ENCODE results near the gene MBNL1. TPM values are rescaled to one million over a fixed set of nuclear protein-coding genes. Genes with fewer than 3 reads are reported as not detected.

Gene MBNL1
- total RNA-seq, 4 donors from 2014 or later = 258 to 478 (median 320) TPM

DNA sequence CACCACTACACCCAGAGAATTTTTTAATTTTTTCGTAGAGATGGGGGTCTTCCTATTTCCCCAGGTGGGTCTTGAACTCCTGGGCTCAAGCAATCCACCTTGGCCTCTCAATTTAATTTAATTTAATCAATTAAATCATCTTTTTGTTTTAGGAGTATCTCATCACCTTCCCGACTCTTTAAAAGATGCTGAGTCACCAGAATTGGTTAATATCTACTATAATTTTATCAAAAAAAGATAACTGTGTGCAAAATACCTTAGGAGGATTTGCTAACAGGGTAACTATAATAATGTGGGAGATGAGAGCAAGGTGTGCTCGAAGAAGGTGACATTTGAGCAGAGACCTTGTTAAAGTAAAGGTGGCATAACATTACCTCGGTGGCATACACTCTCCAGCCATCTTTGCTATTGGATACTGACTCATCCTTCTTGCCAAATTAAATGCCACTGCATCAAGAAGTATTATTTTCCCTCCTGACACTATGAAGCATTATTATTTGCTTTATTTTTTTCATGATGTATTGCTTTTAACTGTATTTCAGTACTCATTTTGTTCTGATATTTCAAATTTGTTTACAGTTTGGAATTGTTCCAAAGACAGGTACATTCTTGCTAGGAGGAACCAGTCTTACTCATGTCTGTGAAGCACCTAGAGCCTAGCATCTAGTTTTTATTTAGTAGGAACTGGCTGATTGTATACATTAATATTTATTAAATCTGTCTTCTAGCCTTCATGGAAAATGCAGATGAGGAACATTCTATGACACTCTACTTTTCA lies 200.7 kb downstream of the MBNL1 start:
- Histone ChIP-seq H3K9me3 (no peaks in the 10 kb centered on the region), H3K4me1 (peaks cover 10% of the 10 kb centered on the region), H3K4me3 (no peak overlapping the region), H3K36me3 (peaks cover 15% of the 10 kb centered on the region), H3K27me3 (no peaks in the 10 kb centered on the region), H3K27ac (no peak overlapping the region)
- no peak for DNase-seq (ENCODE audit: low spot score in 2 of 2)
- TF ChIP-seq CTCF (IDR thresholded peaks at IDR 0.05) = no peak
- no peak for TF ChIP-seq POLR2A (IDR thresholded peaks at IDR 0.05)
- no peak for TF ChIP-seq POLR2AphosphoS5 (IDR thresholded peaks at IDR 0.05)
- TF ChIP-seq EP300 (IDR thresholded peaks at IDR 0.05) = no peak
- WGBS = 73% methylated on average over 4 of the region's 4 CpGs

- Histone ChIP-seq H3K9me3 (no peaks in the 10 kb centered on the region), H3K36me3 (peaks cover 8% of the 10 kb centered on the region), H3K27ac (no peak overlapping the region), H3K4me3 (no peak overlapping the region), H3K4me1 (peaks cover 10% of the 10 kb centered on the region), H3K27me3 (no peaks in the 10 kb centered on the region)
- no peak for DNase-seq (ENCODE audit: low spot score in 2 of 2)
- 80% methylated on average over 4 of the region's 4 CpGs for WGBS
- TF ChIP-seq CTCF (IDR thresholded peaks at IDR 0.05) (no peak), POLR2AphosphoS5 (IDR thresholded peaks at IDR 0.05) (no peak), EP300 (IDR thresholded peaks at IDR 0.05) (no peak), POLR2A (IDR thresholded peaks at IDR 0.05) (no peak)
These were observed 201.4 kb downstream of the MBNL1 start for GRCh38 chr3:152470095-152470494.

GRCh38 chr3:152470893-152471292 lies 202.2 kb downstream of the MBNL1 start:
- H3K4me1 ChIP-seq = peaks cover 10% of the 10 kb centered on the region
- H3K27me3 ChIP-seq = no peaks in the 10 kb centered on the region
- no peak overlapping the region for H3K27ac ChIP-seq
- peaks cover 3% of the 10 kb centered on the region for H3K36me3 ChIP-seq
- WGBS = 84% methylated on average over 1 of the region's 1 CpG
- no peak for TF ChIP-seq POLR2A (IDR thresholded peaks at IDR 0.05)
- no peak for TF ChIP-seq CTCF (IDR thresholded peaks at IDR 0.05)
- no peak for TF ChIP-seq EP300 (IDR thresholded peaks at IDR 0.05)
- TF ChIP-seq POLR2AphosphoS5 (IDR thresholded peaks at IDR 0.05) = no peak
- DNase-seq (ENCODE audit: low spot score in 2 of 2) = no peak
- H3K9me3 ChIP-seq = no peaks in the 10 kb centered on the region
- H3K4me3 ChIP-seq = no peak overlapping the region

DNA sequence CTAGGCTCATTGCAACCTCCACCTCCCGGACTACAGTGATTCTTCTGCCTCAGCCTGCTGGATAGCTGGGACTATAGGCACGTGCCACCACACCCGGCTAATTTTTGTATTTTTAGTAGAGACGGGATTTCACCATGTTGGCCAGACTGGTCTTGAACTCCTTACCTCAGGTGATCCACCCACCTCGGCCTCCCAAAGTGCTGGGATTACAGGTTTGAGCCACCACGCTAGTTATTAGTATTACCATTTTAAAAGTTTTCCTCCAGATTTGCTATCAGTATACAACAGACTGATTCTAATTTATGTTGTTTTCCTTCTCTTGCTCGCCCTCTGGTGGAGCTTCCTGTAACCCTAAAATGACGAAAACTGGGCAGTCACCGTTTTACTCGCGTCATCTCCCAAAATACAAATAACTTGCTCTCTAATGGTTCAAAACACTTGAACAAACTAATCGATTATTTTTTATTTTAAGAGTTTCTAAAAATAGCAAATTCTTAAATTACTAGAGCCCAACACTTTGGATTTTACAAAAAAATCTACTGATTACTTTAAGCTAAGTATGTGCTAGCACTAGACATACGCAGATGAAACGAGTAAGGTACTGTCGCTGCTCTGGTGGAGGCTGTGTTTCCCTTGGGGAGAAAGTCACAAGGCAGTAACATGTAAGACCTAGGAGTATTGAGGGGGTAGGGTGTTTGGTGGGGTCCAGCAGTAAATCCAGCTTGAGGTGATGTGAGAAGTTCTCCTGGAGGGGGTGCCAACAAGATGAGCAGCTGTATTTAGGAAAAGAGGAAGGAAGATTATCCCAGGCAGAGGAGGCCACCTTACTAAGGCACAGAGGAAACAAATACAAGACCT lies 203.3 kb downstream of the MBNL1 start:
- H3K27ac ChIP-seq = no peak overlapping the region
- H3K36me3 ChIP-seq = no peaks in the 10 kb centered on the region
- no peaks in the 10 kb centered on the region for H3K27me3 ChIP-seq
- no peaks in the 10 kb centered on the region for H3K9me3 ChIP-seq
- peak in 1 of 2 donors; percentile 68 for DNase-seq (ENCODE audit: low spot score in 2 of 2)
- TF ChIP-seq EP300 (IDR thresholded peaks at IDR 0.05) (no peak), POLR2AphosphoS5 (IDR thresholded peaks at IDR 0.05) (no peak), CTCF (IDR thresholded peaks at IDR 0.05) (peak; percentile 51 to 67), POLR2A (IDR thresholded peaks at IDR 0.05) (no peak)
- H3K4me1 ChIP-seq = peaks cover 10% of the 10 kb centered on the region
- WGBS = 33% methylated on average over 15 of the region's 15 CpGs
- H3K4me3 ChIP-seq = peak overlapping the region; percentile 34

DNA sequence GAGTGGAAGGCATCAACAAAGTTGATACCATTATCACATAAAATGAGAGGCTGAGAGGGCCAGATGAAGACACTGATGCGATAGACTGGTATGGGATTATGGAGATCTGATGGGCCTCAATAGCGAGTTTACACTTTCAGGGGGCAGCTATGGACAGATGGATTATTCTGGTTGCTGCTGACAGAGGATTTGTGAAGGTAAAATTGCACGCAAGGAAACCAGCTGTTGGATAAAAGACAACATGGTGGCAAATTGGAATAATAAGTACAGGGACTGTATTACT lies 203.9 kb downstream of the MBNL1 start:
- no peak for TF ChIP-seq EP300 (IDR thresholded peaks at IDR 0.05)
- no peak for TF ChIP-seq POLR2AphosphoS5 (IDR thresholded peaks at IDR 0.05)
- no peak for TF ChIP-seq CTCF (IDR thresholded peaks at IDR 0.05)
- no peak for TF ChIP-seq POLR2A (IDR thresholded peaks at IDR 0.05)
- no peak for DNase-seq (ENCODE audit: low spot score in 2 of 2)
- Histone ChIP-seq H3K9me3 (no peaks in the 10 kb centered on the region), H3K27me3 (no peaks in the 10 kb centered on the region), H3K36me3 (no peaks in the 10 kb centered on the region), H3K4me3 (no peak overlapping the region), H3K27ac (no peak overlapping the region), H3K4me1 (peaks cover 10% of the 10 kb centered on the region)
- 97% methylated on average over 3 of the region's 3 CpGs for WGBS
